ENCODE measurements around the gene NFIB. TPM values are rescaled to one million over a fixed set of nuclear protein-coding genes. Genes with fewer than 3 reads are reported as not detected.

The NFIB gene
- total RNA-seq, 1 experiment from 2014 or later = 12.5 TPM

DNA sequence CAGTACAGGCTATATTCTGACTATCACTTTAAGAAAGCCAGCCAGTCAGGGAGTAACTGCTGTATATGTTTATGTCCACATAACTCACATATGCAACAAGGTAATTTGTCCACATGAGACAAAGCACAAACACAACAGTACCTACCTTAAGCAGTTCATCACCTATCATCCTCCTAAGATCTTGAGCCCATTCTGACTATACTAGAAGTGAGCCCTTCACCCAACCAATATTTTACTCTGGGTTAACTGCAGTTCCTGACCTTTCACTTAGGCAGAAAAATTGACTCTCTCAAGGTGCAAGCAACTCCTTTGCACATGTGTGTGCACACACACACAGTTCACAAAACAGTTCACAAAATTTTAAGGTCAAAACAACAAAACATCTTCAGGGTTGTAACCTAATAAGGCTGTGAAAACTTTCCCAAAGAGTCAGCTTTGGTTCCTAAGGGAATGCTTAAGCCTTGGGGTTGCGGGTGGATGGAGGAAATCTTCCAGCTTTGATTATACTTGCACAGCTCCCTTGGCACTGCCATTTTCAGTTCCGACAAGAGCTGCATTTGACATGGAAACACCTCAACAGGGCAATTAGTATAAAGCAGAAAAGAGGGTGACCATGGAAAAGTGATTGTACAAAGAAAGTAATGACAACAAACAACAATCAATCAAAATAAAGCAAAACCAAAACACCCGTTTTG lies 215.3 kb downstream of the NFIB start:
- H3K27ac Mint-ChIP-seq = 0 out of 2 replicates have a peak overlapping the region, but pooled peaks have one; percentile 17

DNA sequence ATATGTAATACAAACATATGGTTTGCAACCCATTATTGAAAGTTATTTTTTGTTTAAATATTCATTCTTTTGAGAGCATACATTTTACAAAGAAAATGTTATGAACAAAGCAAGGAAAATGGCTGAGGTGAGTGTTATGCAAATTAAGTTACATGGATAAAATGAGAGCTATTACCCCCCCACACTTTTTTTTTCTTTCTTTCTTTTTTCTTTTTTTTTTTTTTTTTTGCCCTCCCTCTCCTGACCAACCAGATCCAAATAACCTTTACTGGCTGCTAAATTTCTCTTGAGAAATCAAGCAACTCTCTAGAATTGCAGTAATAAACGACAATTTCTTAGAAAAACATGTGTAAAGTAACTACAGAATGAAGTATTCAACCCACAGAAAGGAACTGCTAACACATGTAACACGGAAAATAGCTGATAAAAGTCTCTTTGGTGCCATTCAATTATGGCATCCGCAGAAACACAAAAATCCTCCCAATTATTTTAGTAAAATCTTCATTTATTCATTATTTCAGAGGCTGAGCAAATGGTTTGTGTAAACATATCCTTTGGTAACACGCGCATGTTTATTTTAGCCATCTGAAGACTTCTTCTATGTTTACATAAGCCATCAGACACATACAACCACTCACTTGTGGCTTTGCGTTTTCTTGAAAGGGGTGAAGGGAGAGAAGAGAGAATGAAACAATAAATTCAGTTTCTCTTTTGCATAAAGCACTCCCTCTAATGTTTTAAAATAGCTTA lies 216.1 kb downstream of the NFIB start:
- Mint-ChIP-seq H3K4me1 (peaks cover 61% of the 10 kb centered on the region), H3K9me3 (no peaks in the 10 kb centered on the region), H3K27me3 (ENCODE audit: low read depth) (no peaks in the 10 kb centered on the region), H3K36me3 (no peaks in the 10 kb centered on the region), H3K27ac (no peak overlapping the region), H3K4me3 (no peak overlapping the region)
- DNase-seq (ENCODE audit: low spot score) (no peak), ATAC-seq (no peak)
- ChIA-PET CTCF (no interaction called here), POLR2A (interaction anchor here (0.6 to 0.7 kb wide), 2 partner anchors 16 to 290 kb away, joined by 3 to 6 read pairs; no protein-coding TSS in a partner anchor)
- TF ChIP-seq, protein P1, sequence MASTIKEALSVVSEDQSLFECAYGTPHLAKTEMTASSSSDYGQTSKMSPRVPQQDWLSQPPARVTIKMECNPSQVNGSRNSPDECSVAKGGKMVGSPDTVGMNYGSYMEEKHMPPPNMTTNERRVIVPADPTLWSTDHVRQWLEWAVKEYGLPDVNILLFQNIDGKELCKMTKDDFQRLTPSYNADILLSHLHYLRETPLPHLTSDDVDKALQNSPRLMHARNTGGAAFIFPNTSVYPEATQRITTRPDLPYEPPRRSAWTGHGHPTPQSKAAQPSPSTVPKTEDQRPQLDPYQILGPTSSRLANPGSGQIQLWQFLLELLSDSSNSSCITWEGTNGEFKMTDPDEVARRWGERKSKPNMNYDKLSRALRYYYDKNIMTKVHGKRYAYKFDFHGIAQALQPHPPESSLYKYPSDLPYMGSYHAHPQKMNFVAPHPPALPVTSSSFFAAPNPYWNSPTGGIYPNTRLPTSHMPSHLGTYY (CRISPR knock-in tag; IDR thresholded peaks at IDR 0.05) = no peak
- TF ChIP-seq CBFB (CRISPR knock-in tag; IDR thresholded peaks at IDR 0.05; ENCODE audit: low read depth) (no peak), IRF2 (CRISPR knock-in tag; IDR thresholded peaks at IDR 0.05; ENCODE audit: borderline replicate concordance, low read depth) (no peak), NFATC4 (CRISPR knock-in tag; IDR thresholded peaks at IDR 0.05) (no peak), JUN (CRISPR knock-in tag; IDR thresholded peaks at IDR 0.05) (no peak)
- TF ChIP-seq, protein P2, sequence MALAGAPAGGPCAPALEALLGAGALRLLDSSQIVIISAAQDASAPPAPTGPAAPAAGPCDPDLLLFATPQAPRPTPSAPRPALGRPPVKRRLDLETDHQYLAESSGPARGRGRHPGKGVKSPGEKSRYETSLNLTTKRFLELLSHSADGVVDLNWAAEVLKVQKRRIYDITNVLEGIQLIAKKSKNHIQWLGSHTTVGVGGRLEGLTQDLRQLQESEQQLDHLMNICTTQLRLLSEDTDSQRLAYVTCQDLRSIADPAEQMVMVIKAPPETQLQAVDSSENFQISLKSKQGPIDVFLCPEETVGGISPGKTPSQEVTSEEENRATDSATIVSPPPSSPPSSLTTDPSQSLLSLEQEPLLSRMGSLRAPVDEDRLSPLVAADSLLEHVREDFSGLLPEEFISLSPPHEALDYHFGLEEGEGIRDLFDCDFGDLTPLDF (CRISPR knock-in tag; IDR thresholded peaks at IDR 0.05) = no peak
- TF ChIP-seq, protein P3, sequence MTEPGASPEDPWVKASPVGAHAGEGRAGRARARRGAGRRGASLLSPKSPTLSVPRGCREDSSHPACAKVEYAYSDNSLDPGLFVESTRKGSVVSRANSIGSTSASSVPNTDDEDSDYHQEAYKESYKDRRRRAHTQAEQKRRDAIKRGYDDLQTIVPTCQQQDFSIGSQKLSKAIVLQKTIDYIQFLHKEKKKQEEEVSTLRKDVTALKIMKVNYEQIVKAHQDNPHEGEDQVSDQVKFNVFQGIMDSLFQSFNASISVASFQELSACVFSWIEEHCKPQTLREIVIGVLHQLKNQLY (CRISPR knock-in tag; IDR thresholded peaks at IDR 0.05) = no peak

More for the DNA sequence above, 215.3 kb downstream of the NFIB start:
- DNase-seq (ENCODE audit: low spot score) (no peak), ATAC-seq (no peak)
- ChIA-PET POLR2A (no interaction called here), CTCF (no interaction called here)
- TF ChIP-seq MYBL2 (CRISPR knock-in tag; IDR thresholded peaks at IDR 0.05) (no peak), FOXJ3 (CRISPR knock-in tag; IDR thresholded peaks at IDR 0.05; ENCODE audit: borderline replicate concordance) (no peak), TP53 (CRISPR knock-in tag; IDR thresholded peaks at IDR 0.05) (no peak), ZNF263 (CRISPR knock-in tag; IDR thresholded peaks at IDR 0.05; ENCODE audit: low read depth) (no peak), SMAD4 (CRISPR knock-in tag; IDR thresholded peaks at IDR 0.05) (no peak), RORB (CRISPR knock-in tag; IDR thresholded peaks at IDR 0.05) (no peak), ELF4 (CRISPR knock-in tag; IDR thresholded peaks at IDR 0.05; ENCODE audit: low read depth) (no peak), JUN (CRISPR knock-in tag; IDR thresholded peaks at IDR 0.05) (no peak), TCF7 (CRISPR knock-in tag; IDR thresholded peaks at IDR 0.05; ENCODE audit: low read depth) (no peak), NFATC4 (CRISPR knock-in tag; IDR thresholded peaks at IDR 0.05) (no peak)
- TF ChIP-seq, protein P4, sequence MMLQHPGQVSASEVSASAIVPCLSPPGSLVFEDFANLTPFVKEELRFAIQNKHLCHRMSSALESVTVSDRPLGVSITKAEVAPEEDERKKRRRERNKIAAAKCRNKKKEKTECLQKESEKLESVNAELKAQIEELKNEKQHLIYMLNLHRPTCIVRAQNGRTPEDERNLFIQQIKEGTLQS (CRISPR knock-in tag; conservative IDR thresholded peaks at IDR 0.05) = no peak
- TF ChIP-seq, protein P3 (CRISPR knock-in tag; IDR thresholded peaks at IDR 0.05) = no peak
- TF ChIP-seq, protein P5, sequence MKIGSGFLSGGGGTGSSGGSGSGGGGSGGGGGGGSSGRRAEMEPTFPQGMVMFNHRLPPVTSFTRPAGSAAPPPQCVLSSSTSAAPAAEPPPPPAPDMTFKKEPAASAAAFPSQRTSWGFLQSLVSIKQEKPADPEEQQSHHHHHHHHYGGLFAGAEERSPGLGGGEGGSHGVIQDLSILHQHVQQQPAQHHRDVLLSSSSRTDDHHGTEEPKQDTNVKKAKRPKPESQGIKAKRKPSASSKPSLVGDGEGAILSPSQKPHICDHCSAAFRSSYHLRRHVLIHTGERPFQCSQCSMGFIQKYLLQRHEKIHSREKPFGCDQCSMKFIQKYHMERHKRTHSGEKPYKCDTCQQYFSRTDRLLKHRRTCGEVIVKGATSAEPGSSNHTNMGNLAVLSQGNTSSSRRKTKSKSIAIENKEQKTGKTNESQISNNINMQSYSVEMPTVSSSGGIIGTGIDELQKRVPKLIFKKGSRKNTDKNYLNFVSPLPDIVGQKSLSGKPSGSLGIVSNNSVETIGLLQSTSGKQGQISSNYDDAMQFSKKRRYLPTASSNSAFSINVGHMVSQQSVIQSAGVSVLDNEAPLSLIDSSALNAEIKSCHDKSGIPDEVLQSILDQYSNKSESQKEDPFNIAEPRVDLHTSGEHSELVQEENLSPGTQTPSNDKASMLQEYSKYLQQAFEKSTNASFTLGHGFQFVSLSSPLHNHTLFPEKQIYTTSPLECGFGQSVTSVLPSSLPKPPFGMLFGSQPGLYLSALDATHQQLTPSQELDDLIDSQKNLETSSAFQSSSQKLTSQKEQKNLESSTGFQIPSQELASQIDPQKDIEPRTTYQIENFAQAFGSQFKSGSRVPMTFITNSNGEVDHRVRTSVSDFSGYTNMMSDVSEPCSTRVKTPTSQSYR (CRISPR knock-in tag; IDR thresholded peaks at IDR 0.05) = no peak
- TF ChIP-seq, protein P6, sequence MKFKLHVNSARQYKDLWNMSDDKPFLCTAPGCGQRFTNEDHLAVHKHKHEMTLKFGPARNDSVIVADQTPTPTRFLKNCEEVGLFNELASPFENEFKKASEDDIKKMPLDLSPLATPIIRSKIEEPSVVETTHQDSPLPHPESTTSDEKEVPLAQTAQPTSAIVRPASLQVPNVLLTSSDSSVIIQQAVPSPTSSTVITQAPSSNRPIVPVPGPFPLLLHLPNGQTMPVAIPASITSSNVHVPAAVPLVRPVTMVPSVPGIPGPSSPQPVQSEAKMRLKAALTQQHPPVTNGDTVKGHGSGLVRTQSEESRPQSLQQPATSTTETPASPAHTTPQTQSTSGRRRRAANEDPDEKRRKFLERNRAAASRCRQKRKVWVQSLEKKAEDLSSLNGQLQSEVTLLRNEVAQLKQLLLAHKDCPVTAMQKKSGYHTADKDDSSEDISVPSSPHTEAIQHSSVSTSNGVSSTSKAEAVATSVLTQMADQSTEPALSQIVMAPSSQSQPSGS (CRISPR knock-in tag; IDR thresholded peaks at IDR 0.05; ENCODE audit: borderline replicate concordance, low read depth) = no peak
- TF ChIP-seq, protein P7, sequence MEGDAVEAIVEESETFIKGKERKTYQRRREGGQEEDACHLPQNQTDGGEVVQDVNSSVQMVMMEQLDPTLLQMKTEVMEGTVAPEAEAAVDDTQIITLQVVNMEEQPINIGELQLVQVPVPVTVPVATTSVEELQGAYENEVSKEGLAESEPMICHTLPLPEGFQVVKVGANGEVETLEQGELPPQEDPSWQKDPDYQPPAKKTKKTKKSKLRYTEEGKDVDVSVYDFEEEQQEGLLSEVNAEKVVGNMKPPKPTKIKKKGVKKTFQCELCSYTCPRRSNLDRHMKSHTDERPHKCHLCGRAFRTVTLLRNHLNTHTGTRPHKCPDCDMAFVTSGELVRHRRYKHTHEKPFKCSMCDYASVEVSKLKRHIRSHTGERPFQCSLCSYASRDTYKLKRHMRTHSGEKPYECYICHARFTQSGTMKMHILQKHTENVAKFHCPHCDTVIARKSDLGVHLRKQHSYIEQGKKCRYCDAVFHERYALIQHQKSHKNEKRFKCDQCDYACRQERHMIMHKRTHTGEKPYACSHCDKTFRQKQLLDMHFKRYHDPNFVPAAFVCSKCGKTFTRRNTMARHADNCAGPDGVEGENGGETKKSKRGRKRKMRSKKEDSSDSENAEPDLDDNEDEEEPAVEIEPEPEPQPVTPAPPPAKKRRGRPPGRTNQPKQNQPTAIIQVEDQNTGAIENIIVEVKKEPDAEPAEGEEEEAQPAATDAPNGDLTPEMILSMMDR (IDR thresholded peaks at IDR 0.05) = no peak
- Mint-ChIP-seq H3K9me3 (no peaks in the 10 kb centered on the region), H3K4me1 (peaks cover 62% of the 10 kb centered on the region), H3K27me3 (ENCODE audit: low read depth) (no peaks in the 10 kb centered on the region), H3K4me3 (no peak overlapping the region), H3K36me3 (no peaks in the 10 kb centered on the region)
